Mesodermal cell (in vitro differentiated cells): ENCODE measurements around the gene RAP1GAP2.

Experiments used
- H3K27ac ChIP-seq: 2 replicates; pipeline ENCODE4 v1.7.0; 2013; ENCODE audit warnings: mild to moderate bottlenecking, low read depth, low read length, moderate library complexity; ENCODE audit not compliant: severe bottlenecking
- H3K36me3 ChIP-seq: 2 replicates; pipeline ENCODE4 v1.7.1; 2013; ENCODE audit warnings: mild to moderate bottlenecking, low read length, moderate library complexity; ENCODE audit not compliant: control insufficient read depth, insufficient read depth
- H3K4me1 ChIP-seq: one replicate; pipeline ENCODE4 v1.7.1; 2013; ENCODE audit warnings: mild to moderate bottlenecking, low read length; ENCODE audit not compliant: insufficient read depth, control insufficient read depth, poor library complexity, severe bottlenecking
- H3K4me3 ChIP-seq: 2 replicates; pipeline ENCODE4 v1.7.0; 2013; ENCODE audit warnings: low read length, control low read depth, mild to moderate bottlenecking; ENCODE audit not compliant: insufficient read depth, poor library complexity, severe bottlenecking; ENCODE audit errors: extremely low read depth
- H3K9me3 ChIP-seq: 2 replicates; pipeline ENCODE4 v1.7.1; 2013; ENCODE audit warnings: mild to moderate bottlenecking, low read length, moderate library complexity; ENCODE audit not compliant: control insufficient read depth
- WGBS, 2 experiments: methylation state at CpG; one replicate each; pipeline ENCODE4 v1.1.5; 2013; ENCODE audit warnings: missing lambda C conversion rate in 2 of 2; ENCODE audit not compliant: insufficient coverage in 2 of 2; 5-methylcytosine and 5-hydroxymethylcytosine counted together

The RAP1GAP2 gene

DNA sequence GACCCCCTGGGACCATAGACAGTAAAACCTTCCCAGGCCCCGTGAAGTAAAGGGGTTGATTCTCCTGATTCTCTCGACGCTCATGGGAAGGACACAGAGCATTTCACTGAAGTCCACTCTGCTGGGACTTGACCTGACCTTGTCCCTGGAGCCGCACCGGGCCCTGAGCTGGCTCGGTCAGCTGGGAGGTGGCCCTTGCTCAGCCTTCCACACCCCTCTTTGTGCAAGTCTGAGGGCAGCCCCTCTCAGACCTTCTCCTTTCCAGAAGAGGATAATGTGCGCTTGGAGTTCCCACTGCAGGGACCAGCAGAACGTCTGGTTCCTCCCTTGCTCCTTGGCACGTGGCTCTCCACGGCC lies 115.5 kb downstream of the RAP1GAP2 start:
- Histone ChIP-seq H3K4me1 (no peaks in the 10 kb centered on the region), H3K4me3 (no peak overlapping the region), H3K27ac (no peak overlapping the region), H3K36me3 (no peaks in the 10 kb centered on the region), H3K9me3 (no peaks in the 10 kb centered on the region)
- 88 to 92% methylated on average over 6 to 10 of the region's 10 CpGs for WGBS, 2 experiments

DNA sequence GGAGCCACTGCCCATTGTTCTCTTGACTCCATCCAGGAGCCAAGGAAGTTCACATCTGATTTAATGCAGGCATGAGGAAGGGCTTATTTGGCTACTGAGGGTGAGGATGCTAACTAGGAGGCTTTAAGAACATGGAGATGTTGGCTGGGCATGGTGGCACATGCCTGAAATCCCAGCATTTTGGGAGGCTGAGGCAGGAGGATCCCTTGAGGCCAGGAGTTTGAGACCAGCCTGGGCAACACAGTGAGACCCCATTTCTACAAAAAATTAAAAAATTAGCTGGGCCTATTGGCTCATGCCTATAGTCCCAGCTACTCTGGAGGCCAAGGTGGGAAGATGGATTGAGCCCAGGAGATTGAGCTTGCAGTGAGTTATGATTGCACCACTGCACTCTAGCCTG lies 116.5 kb downstream of the RAP1GAP2 start:
- Histone ChIP-seq H3K36me3 (no peaks in the 10 kb centered on the region), H3K4me1 (no peaks in the 10 kb centered on the region), H3K9me3 (no peaks in the 10 kb centered on the region), H3K27ac (no peak overlapping the region), H3K4me3 (no peak overlapping the region)

DNA sequence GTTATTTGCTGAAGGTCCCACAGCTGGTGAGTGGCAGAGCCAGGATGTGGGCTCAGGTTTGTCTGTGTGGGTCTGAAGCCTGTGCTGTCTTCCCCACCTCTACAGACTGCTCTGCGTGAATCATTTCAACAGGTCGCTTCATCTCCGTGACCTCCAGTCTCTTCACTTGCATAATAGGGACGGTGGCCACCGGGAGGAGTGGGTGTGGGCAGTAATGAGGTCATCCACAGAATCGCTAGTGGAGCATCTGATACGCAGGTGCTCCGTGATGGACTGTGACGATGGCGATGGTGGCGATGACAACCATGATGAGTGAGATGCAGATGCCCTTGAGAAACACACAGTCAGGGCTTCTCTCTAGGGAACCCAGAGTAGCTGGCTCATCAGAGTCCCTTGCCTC lies 120.2 kb downstream of the RAP1GAP2 start:
- H3K4me1 ChIP-seq = no peaks in the 10 kb centered on the region
- 91 to 92% methylated on average over 11 of the region's 11 CpGs for WGBS, 2 experiments
- H3K36me3 ChIP-seq = no peaks in the 10 kb centered on the region

DNA sequence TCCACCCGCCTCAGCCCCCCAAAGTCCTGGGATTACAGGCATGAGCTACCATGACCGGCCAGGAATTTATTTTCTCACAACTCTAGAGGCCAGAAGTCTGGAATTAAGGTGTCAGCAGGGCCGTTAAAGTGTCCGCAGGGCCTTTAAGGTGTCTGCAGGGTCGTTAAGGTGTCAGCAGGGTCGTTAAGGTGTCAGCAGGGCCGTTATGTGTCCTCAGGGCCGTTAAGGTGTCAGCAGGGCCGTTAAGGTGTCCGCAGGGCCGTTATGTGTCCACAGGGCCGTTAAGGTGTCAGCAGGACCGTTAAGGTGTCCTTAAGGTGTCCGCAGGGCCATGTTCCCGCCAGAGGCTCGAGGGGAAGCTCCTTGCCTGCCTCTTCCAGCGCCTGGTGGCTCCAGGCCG lies 125.2 kb downstream of the RAP1GAP2 start:
- 77 to 83% methylated on average over 18 of the region's 18 CpGs for WGBS, 2 experiments
- Histone ChIP-seq H3K4me3 (no peak overlapping the region), H3K4me1 (peaks cover 15% of the 10 kb centered on the region), H3K36me3 (no peaks in the 10 kb centered on the region), H3K9me3 (no peaks in the 10 kb centered on the region), H3K27ac (no peak overlapping the region)

More for the DNA sequence above, 120.2 kb downstream of the RAP1GAP2 start:
- Histone ChIP-seq H3K4me3 (no peak overlapping the region), H3K9me3 (no peaks in the 10 kb centered on the region), H3K27ac (no peak overlapping the region)

DNA sequence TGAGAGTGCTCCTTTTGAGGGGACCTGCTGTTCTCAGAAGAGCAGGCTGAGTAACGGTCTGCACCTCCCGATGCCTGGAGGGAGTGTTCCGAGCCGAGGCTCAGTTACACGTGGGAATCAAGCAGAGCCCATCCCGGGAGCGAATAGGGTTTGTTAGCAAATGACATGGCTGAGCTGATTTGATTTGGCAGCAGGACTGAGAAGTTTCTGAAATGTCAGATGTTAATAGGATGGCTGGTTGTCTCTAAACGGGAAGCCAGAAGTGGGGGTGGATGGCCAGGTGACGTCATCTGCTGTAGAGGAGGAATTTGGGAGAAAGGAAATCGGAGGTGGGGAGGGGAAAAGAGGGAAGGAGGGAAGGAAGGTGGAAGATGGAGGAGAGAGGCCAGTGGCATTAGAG lies 128.0 kb downstream of the RAP1GAP2 start:
- WGBS, 2 experiments = 21 to 25% methylated on average over 10 of the region's 10 CpGs

DNA sequence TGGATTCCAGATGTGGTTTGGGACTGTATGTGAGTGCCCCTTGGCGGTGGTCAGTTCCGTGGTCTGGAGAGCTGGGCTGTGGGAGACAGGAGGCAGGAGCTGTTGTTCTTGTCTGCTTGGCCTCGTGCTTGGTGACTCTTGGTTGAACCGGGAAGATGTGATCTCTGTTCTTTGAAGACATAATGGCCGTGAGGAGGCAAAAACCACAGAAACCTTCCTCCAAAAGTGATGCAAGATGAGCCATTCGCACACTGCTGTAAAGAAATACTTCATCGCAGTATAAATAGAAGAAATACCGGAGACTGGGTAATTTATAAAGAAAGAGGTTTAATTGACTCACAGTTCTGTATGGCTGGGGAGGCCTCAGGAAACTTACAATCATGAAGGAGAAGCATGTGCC lies 128.8 kb downstream of the RAP1GAP2 start:
- no peak overlapping the region for H3K27ac ChIP-seq
- H3K9me3 ChIP-seq = no peaks in the 10 kb centered on the region
- no peak overlapping the region for H3K4me3 ChIP-seq
- H3K4me1 ChIP-seq = peaks cover 15% of the 10 kb centered on the region
- H3K36me3 ChIP-seq = no peaks in the 10 kb centered on the region
- WGBS, 2 experiments = 93 to 96% methylated on average over 4 to 7 of the region's 8 CpGs

More for the DNA sequence above, 128.0 kb downstream of the RAP1GAP2 start:
- H3K4me1 ChIP-seq = peaks cover 15% of the 10 kb centered on the region
- H3K27ac ChIP-seq = no peak overlapping the region
- H3K36me3 ChIP-seq = no peaks in the 10 kb centered on the region
- no peaks in the 10 kb centered on the region for H3K9me3 ChIP-seq
- H3K4me3 ChIP-seq = no peak overlapping the region

DNA sequence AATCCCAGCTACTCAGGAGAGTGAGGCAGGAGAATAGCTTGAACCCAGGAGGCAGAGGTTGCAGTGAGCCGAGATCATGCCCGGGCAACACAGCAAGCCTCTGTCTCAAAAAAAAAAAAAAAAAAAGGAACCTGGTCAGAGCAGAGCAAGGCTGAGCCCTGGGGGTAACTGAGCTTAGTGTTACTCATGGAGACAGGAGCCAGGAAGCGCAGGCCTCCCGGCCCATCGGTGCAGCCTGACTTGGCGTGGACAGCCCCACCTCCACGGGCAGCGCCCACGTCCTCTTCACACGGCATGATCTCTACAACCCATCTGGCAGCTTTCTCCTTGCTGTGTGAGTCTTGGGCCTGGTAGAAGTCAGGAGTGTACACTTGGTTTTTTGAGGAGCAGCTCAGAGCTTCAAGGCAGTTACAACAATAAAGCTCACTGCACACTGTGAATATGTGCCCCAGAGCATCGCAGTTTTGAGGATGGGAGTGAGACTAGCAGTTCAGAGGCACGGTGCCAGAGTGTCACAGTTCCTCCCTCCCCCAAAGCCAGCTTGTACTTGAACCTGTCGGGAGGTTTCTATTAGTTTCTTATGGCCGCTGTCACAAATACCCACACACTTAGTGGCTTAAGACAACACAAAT lies 129.9 kb downstream of the RAP1GAP2 start:
- WGBS, 2 experiments = 94 to 95% methylated on average over 6 to 9 of the region's 14 CpGs
- H3K27ac ChIP-seq = no peak overlapping the region
- H3K4me1 ChIP-seq = peaks cover 15% of the 10 kb centered on the region
- H3K36me3 ChIP-seq = no peaks in the 10 kb centered on the region
- no peaks in the 10 kb centered on the region for H3K9me3 ChIP-seq
- H3K4me3 ChIP-seq = no peak overlapping the region

DNA sequence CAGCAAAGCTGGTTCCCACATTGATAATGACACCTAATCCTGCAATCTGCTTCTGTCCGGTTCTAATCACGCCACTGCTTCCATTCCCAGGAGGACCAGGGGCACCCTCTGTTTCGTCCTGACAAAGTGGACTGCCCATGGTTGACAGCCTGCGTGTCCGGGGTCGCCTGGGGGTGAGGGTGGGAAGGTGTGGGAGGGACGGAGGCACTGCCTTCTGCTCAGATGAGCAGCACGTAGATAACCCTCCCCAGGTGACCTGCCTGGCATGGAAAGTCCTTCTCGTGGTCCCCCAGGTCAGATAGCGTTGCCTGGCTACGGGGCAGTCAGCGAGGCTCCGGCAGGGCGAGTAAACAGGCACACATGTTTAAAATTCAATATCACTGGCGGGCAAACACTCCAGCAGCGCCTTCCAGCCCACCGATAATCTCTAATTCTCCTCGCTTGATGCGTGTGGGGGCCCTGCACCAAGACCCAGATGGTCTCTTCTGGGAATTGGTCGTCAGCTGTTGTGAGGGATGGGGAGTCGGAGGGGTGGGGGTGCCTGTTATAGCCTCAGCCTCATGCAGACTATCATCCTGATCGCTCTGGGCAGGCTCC lies 132.2 kb downstream of the RAP1GAP2 start:
- H3K9me3 ChIP-seq = no peaks in the 10 kb centered on the region
- WGBS, 2 experiments = 95 to 97% methylated on average over 13 to 21 of the region's 22 CpGs
- no peaks in the 10 kb centered on the region for H3K36me3 ChIP-seq
- H3K27ac ChIP-seq = no peak overlapping the region
- H3K4me1 ChIP-seq = peaks cover 32% of the 10 kb centered on the region
- no peak overlapping the region for H3K4me3 ChIP-seq

DNA sequence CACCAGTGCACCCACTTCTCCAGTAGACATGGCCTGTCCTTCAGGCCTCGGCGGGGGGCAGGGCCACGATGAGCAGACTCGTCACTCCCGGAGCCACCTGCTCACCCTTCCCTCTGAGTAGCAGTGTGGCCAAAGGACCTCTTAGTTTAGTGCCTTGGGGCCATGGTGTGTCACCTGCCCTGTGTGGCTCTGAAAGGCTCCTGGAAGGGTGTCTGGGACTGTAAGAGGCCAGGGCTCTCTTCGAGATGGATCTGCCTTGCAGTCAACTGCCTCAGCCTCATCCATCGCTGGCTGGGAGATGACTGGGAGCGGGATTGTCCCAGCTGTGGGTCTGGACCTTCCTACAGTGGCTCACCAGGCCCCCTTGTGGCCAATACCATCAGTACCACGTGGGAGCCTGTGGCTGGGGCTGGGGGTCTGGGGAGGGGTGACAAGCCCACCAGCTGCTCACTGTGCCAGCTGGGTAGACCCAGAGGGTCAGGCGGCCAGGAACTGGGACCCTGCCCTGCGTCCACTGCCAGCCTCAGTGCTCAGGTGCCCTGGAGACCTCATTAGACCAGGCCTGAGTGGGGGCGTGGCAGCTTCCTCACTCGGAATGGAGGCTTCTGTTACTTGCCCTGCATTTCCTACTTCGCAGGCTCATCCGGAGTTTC lies 133.8 kb downstream of the RAP1GAP2 start:
- no peak overlapping the region for H3K27ac ChIP-seq
- peaks cover 2% of the 10 kb centered on the region for H3K36me3 ChIP-seq
- WGBS, 2 experiments = 65 to 66% methylated on average over 8 to 14 of the region's 15 CpGs
- H3K4me1 ChIP-seq = peaks cover 20% of the 10 kb centered on the region
- no peaks in the 10 kb centered on the region for H3K9me3 ChIP-seq
- H3K4me3 ChIP-seq = no peak overlapping the region

DNA sequence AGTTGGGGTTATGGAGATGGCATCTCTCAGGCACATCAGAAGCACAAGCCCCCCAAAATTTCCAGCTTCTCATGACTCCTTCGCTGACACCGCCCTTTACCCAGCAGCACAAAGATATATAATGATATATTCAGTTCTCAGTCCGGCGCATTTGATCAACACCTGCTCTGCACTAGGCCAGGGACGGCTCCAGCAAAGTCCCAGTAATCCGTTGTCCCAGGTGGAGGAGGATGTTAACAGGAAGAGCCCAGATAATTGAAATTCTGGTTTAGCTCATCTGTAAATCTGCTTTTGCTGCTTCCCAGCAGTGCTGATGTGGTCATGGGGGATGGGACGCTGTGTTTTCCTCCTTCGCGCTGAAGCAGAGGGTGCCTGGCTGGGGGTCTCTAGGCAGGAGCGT lies 135.6 kb downstream of the RAP1GAP2 start:
- 78 to 84% methylated on average over 3 to 8 of the region's 10 CpGs for WGBS, 2 experiments
- no peak overlapping the region for H3K4me3 ChIP-seq
- H3K9me3 ChIP-seq = no peaks in the 10 kb centered on the region
- peaks cover 17% of the 10 kb centered on the region for H3K4me1 ChIP-seq
- no peak overlapping the region for H3K27ac ChIP-seq
- H3K36me3 ChIP-seq = peaks cover 2% of the 10 kb centered on the region

DNA sequence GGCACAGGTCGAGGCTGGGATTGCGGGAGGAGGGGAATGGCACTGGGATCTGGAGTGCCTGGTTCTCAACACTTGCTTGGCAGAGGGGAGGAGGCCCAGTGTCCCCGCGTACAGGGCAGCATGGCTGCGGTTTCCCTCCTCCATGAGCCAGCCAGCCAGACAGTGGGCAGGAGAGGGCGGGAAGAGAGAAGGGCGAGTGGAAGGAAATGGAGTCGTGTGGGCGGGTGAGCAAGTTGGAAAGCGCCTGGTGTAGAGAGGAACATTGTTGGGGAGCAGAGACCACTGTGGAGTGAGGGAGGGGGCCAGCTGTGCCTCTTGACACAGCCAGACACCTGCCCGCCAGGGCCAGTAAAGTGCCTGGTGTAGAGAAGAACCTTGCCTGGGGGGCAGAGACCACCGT lies 136.7 kb downstream of the RAP1GAP2 start:
- H3K9me3 ChIP-seq = no peaks in the 10 kb centered on the region
- H3K36me3 ChIP-seq = peaks cover 2% of the 10 kb centered on the region
- no peak overlapping the region for H3K4me3 ChIP-seq
- H3K4me1 ChIP-seq = peaks cover 17% of the 10 kb centered on the region
- H3K27ac ChIP-seq = no peak overlapping the region
- 88 to 95% methylated on average over 8 to 10 of the region's 12 CpGs for WGBS, 2 experiments
